Measurements from ENCODE around the gene FFAR4.
A peak's percentile ranks its signal among the peaks of the same experiment; 100 is the strongest.

Gene FFAR4

DNA sequence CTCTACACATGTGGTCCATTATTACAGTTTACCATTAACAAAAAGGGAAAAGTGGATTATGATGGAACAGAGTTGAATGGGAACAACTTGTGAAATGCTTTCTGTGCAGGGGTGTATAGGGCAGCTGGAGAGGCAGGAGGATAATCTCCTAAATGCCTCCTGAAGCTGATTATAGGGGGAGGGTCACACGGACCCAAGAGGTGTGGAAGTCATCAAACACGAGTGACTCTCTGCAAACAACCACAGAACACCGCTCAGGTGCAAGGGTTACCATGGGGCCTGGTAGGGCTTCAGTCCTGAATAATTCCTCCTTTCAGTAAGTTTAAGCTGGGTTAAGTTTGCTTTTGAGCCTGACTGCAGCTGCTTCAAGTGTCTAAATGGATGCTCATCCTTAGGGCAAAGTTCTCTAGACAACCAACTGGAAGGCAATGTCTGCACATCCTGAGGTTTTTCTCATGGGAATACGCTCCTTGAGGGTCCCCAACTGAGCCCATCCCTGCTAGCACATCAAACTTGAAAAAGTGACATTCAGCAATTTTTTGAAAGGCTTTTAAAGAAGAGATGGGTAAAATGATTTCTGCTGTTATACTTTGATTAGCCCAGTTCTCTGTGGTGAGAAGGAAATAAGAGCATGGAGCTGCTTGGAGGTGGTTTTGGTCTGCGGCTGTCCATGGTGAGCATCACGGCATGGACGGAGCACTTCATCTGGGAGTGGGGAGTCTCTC is 47.8 kb downstream of the FFAR4 start:
- no peak for DNase-seq (ENCODE audit: low read depth in 1 of 2, low spot score in 1 of 2)
- TF ChIP-seq GABPA (IDR thresholded peaks at IDR 0.05; ENCODE audit: low read depth) (no peak), POLR2AphosphoS5 (IDR thresholded peaks at IDR 0.05; ENCODE audit: low read depth) (no peak), SPI1 (IDR thresholded peaks at IDR 0.05; ENCODE audit: borderline replicate concordance, low read depth) (no peak)
- TF ChIP-seq, protein P1, sequence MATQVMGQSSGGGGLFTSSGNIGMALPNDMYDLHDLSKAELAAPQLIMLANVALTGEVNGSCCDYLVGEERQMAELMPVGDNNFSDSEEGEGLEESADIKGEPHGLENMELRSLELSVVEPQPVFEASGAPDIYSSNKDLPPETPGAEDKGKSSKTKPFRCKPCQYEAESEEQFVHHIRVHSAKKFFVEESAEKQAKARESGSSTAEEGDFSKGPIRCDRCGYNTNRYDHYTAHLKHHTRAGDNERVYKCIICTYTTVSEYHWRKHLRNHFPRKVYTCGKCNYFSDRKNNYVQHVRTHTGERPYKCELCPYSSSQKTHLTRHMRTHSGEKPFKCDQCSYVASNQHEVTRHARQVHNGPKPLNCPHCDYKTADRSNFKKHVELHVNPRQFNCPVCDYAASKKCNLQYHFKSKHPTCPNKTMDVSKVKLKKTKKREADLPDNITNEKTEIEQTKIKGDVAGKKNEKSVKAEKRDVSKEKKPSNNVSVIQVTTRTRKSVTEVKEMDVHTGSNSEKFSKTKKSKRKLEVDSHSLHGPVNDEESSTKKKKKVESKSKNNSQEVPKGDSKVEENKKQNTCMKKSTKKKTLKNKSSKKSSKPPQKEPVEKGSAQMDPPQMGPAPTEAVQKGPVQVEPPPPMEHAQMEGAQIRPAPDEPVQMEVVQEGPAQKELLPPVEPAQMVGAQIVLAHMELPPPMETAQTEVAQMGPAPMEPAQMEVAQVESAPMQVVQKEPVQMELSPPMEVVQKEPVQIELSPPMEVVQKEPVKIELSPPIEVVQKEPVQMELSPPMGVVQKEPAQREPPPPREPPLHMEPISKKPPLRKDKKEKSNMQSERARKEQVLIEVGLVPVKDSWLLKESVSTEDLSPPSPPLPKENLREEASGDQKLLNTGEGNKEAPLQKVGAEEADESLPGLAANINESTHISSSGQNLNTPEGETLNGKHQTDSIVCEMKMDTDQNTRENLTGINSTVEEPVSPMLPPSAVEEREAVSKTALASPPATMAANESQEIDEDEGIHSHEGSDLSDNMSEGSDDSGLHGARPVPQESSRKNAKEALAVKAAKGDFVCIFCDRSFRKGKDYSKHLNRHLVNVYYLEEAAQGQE (IDR thresholded peaks at IDR 0.05; ENCODE audit: insufficient replicate concordance, low read depth): no peak
- TF ChIP-seq, protein P2, sequence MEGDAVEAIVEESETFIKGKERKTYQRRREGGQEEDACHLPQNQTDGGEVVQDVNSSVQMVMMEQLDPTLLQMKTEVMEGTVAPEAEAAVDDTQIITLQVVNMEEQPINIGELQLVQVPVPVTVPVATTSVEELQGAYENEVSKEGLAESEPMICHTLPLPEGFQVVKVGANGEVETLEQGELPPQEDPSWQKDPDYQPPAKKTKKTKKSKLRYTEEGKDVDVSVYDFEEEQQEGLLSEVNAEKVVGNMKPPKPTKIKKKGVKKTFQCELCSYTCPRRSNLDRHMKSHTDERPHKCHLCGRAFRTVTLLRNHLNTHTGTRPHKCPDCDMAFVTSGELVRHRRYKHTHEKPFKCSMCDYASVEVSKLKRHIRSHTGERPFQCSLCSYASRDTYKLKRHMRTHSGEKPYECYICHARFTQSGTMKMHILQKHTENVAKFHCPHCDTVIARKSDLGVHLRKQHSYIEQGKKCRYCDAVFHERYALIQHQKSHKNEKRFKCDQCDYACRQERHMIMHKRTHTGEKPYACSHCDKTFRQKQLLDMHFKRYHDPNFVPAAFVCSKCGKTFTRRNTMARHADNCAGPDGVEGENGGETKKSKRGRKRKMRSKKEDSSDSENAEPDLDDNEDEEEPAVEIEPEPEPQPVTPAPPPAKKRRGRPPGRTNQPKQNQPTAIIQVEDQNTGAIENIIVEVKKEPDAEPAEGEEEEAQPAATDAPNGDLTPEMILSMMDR (IDR thresholded peaks at IDR 0.05; ENCODE audit: insufficient read depth, low read length): no peak
- no peaks in the 10 kb centered on the region for H3K27me3 ChIP-seq (ENCODE audit: insufficient read depth, poor library complexity, severe bottlenecking)
- no peak overlapping the region for H3K27ac ChIP-seq (replicated peaks)
- H3K4me3 ChIP-seq (replicated peaks; ENCODE audit: insufficient read depth, low read length): no peak overlapping the region

DNA sequence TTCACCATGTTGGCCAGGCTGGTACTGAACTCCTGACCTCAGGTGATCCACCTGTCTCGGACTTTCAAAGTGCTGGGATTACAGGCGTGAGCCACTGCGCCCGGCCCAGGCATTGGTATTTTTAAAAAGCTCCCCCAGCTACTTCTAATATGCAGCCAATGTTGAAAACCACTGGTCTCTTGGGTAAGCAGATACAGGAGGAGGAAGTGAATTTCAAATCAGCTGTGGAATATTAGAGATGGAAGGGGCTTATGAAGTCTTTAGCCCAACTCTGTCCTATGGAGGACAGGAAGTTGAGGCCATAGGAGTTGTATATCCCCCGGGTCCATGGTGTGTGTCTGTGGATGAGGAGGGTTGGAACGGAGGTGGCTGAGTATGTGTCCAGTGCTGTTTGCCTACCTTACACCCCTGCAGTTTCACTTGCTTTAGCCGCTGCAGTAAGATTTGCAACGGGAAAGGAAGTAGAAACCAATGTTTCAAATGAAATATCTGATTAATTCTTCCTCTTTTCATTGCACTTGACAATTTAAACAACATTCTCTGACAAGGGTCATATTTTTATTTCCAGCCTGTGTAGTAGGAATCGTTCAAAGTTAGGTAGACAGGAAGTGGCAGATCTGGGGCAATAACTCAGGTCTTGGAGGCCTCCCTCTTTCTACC is 49.2 kb downstream of the FFAR4 start:
- H3K4me3 ChIP-seq (replicated peaks; ENCODE audit: insufficient read depth, low read length): 0 out of 2 replicates have a peak overlapping the region, but pooled peaks have one; percentile 10
- peak in 1 of 2 experiments; percentile 55 for DNase-seq (ENCODE audit: low read depth in 1 of 2, low spot score in 1 of 2)
- TF ChIP-seq, protein P2 (IDR thresholded peaks at IDR 0.05; ENCODE audit: insufficient read depth, low read length): no peak
- peak; percentile 83; the same call in 1 of the 2 replicates for TF ChIP-seq SPI1 (IDR thresholded peaks at IDR 0.05; ENCODE audit: borderline replicate concordance, low read depth)
- peak overlapping the region; percentile 12 for H3K27ac ChIP-seq (replicated peaks)
- H3K27me3 ChIP-seq (ENCODE audit: insufficient read depth, poor library complexity, severe bottlenecking): no peaks in the 10 kb centered on the region

DNA sequence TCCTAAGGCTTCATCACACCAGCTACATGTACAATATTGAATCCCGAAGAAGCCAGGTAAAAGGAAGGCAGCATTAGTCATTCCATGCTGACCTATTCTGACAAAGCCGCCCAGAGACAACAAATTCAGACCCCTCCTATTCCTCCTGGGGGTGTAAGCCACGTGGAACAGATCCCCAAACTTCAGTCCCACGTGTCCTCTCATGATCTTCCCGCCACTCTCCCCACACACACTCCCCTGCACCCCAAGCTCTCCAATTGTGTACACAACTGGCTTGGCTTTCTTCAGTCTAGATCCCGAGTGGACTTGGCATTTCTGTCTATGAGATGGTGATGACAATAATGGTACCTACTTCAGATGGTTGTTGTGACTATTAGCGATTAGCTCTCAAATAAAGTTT is 54.5 kb downstream of the FFAR4 start:
- H3K4me3 ChIP-seq (replicated peaks; ENCODE audit: insufficient read depth, low read length): no peak overlapping the region

More for the DNA sequence above, 54.5 kb downstream of the FFAR4 start:
- Histone ChIP-seq H3K27me3 (ENCODE audit: insufficient read depth, poor library complexity, severe bottlenecking) (no peaks in the 10 kb centered on the region), H3K27ac (replicated peaks) (no peak overlapping the region)
- no peak for DNase-seq (ENCODE audit: low read depth in 1 of 2, low spot score in 1 of 2)
- TF ChIP-seq, protein P1 (IDR thresholded peaks at IDR 0.05; ENCODE audit: insufficient replicate concordance, low read depth): no peak
- TF ChIP-seq POLR2AphosphoS5 (IDR thresholded peaks at IDR 0.05; ENCODE audit: low read depth): no peak
- no peak for TF ChIP-seq SPI1 (IDR thresholded peaks at IDR 0.05; ENCODE audit: borderline replicate concordance, low read depth)
- TF ChIP-seq GABPA (IDR thresholded peaks at IDR 0.05; ENCODE audit: low read depth): no peak
- TF ChIP-seq, protein P2 (IDR thresholded peaks at IDR 0.05; ENCODE audit: insufficient read depth, low read length): no peak
